Measurements from ENCODE around the gene DZIP1L.

The DZIP1L gene

DNA sequence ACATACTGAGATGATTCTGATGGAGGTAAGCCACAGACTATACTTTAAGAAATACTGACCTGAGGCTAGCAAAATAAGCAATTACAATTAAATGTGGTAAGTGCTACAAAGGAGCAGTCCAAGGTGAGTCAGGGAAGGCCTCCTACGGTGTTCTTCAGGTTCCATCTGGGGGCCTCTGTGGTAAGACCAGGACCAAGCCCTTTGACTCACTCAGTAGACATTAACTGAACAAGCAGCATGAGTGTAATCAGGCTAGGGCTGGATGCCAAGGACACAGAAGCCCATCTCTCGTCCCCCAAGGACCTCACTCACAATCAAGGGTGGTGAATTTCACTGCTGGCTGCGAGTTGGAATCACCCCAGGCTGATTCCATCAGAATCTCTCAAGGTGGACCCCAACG lies 37.3 kb downstream of the DZIP1L start:
- no peaks in the 10 kb centered on the region for H3K9me3 ChIP-seq (ENCODE audit: control insufficient read depth, low read length)
- H3K27ac ChIP-seq (ENCODE audit: insufficient read depth, low read length, poor library complexity, severe bottlenecking), result no peak overlapping the region
- peaks cover 11% of the 10 kb centered on the region for H3K4me1 ChIP-seq (ENCODE audit: control insufficient read depth, insufficient read depth, low read length, poor library complexity, severe bottlenecking)
- no peak for DNase-seq
- H3K36me3 ChIP-seq (ENCODE audit: control insufficient read depth, insufficient read depth, low read length), result no peaks in the 10 kb centered on the region
- no peaks in the 10 kb centered on the region for H3K27me3 ChIP-seq (replicated peaks; ENCODE audit: control insufficient read depth, insufficient read depth, low read length, poor library complexity, severe bottlenecking)
- H3K4me3 ChIP-seq (ENCODE audit: insufficient read depth, low read depth, low read length, poor library complexity, severe bottlenecking), result no peak overlapping the region

DNA sequence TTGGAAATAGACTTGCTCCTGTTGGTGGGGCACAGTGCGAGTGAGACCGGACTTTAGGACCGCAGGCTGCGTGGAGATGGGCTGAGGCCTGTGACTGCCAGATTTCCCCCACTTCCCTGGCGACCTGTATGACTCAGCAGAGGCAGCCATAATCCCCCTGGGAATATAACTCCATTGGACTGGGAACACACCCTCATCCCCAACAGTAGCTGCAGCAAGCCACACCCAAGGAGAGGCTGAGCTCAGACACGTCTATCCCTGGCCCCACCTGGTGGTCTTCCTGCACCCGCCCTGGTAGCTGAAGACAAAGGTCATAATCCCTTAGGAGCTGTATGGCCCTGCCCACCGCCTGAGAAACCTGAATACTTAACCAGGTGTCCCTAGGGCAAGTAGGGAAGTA lies 42.6 kb downstream of the DZIP1L start:
- H3K4me3 ChIP-seq (ENCODE audit: insufficient read depth, low read depth, low read length, poor library complexity, severe bottlenecking), result no peak overlapping the region
- H3K9me3 ChIP-seq (ENCODE audit: control insufficient read depth, low read length), result no peaks in the 10 kb centered on the region
- H3K27ac ChIP-seq (ENCODE audit: insufficient read depth, low read length, poor library complexity, severe bottlenecking), result no peak overlapping the region
- DNase-seq, result no peak
- H3K4me1 ChIP-seq (ENCODE audit: control insufficient read depth, insufficient read depth, low read length, poor library complexity, severe bottlenecking), result no peaks in the 10 kb centered on the region
- H3K27me3 ChIP-seq (replicated peaks; ENCODE audit: control insufficient read depth, insufficient read depth, low read length, poor library complexity, severe bottlenecking), result no peaks in the 10 kb centered on the region
- no peaks in the 10 kb centered on the region for H3K36me3 ChIP-seq (ENCODE audit: control insufficient read depth, insufficient read depth, low read length)

DNA sequence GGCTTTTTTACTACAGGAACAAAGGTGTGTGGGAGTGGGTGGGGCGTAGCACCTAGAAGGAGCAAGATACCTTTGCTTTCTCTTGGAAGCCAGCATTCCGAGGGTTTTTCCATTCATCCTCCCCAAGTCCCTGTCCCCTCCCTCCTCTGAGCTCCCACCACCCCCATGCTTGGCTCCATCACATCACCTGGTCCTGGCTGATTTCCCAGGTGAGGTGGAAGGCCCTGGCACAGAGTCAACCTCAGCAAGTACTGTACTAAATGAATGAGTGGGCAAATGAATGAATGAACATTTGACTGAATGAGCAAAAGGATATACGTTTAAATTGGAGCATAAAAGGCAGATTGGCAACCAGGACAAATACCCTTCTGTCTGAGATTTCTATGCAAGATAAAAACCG lies 45.4 kb downstream of the DZIP1L start:
- H3K27ac ChIP-seq (ENCODE audit: insufficient read depth, low read length, poor library complexity, severe bottlenecking), result no peak overlapping the region
- no peaks in the 10 kb centered on the region for H3K27me3 ChIP-seq (replicated peaks; ENCODE audit: control insufficient read depth, insufficient read depth, low read length, poor library complexity, severe bottlenecking)
- no peak overlapping the region for H3K4me3 ChIP-seq (ENCODE audit: insufficient read depth, low read depth, low read length, poor library complexity, severe bottlenecking)
- H3K9me3 ChIP-seq (ENCODE audit: control insufficient read depth, low read length), result no peaks in the 10 kb centered on the region
- H3K4me1 ChIP-seq (ENCODE audit: control insufficient read depth, insufficient read depth, low read length, poor library complexity, severe bottlenecking), result no peaks in the 10 kb centered on the region
- no peak for DNase-seq
- no peaks in the 10 kb centered on the region for H3K36me3 ChIP-seq (ENCODE audit: control insufficient read depth, insufficient read depth, low read length)

DNA sequence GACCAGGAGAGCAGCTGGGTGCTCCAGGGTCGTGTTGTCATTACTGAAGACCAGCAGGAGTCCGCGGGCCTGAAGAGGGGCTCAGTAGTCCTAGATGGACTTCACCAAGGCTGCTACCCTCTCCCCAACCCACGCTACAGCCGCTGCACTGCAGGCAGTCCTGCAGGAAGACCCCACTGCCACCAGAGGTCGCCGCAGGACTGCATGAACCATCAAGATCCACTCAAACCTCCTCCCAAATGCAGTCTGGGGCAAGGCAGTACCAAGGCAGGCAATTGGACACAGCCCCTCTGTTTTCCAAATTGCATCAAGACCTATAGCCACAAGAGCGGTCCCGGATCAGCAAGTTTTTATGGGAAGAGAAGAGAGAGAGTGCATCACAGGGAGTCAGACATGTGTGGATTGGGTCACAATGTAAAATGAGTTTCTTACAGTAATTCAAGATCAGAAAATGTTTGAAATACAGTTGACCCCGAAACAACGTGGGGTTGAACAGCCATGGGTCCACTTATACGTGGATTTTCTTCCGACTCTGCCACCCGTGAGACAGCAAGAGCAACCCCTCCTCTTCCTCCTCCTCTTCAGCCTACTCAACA lies 46.7 kb downstream of the DZIP1L start:
- DNase-seq, result peak; percentile 16 to 49 (median 30)

DNA sequence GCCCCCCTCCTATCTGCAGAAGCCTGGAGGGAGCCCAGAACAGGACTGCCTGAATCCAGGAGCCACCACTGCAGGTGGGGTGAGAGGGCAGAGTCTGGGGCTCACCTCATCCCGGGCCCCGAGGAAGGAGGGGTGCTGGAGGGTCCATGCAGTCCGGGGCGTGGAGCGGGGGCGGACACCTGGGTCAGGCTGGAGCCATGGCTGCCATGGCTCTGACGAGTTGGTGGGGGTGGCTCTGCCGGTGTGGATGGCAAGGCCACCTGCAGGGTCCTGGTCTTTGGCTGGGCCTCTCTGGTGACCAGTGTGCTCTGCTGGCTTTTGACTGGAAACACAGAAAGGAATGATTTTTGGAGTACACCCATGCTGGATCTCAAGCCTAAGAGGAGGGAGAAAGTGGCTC lies 47.4 kb downstream of the DZIP1L start:
- no peaks in the 10 kb centered on the region for H3K36me3 ChIP-seq (ENCODE audit: control insufficient read depth, insufficient read depth, low read length)
- H3K9me3 ChIP-seq (ENCODE audit: control insufficient read depth, low read length), result no peaks in the 10 kb centered on the region
- H3K27me3 ChIP-seq (replicated peaks; ENCODE audit: control insufficient read depth, insufficient read depth, low read length, poor library complexity, severe bottlenecking), result no peaks in the 10 kb centered on the region
- H3K27ac ChIP-seq (ENCODE audit: insufficient read depth, low read length, poor library complexity, severe bottlenecking), result no peak overlapping the region
- no peak for DNase-seq
- H3K4me1 ChIP-seq (ENCODE audit: control insufficient read depth, insufficient read depth, low read length, poor library complexity, severe bottlenecking), result no peaks in the 10 kb centered on the region
- no peak overlapping the region for H3K4me3 ChIP-seq (ENCODE audit: insufficient read depth, low read depth, low read length, poor library complexity, severe bottlenecking)

More for the DNA sequence above, 46.7 kb downstream of the DZIP1L start:
- H3K4me3 ChIP-seq (ENCODE audit: insufficient read depth, low read depth, low read length, poor library complexity, severe bottlenecking), result no peak overlapping the region
- no peaks in the 10 kb centered on the region for H3K27me3 ChIP-seq (replicated peaks; ENCODE audit: control insufficient read depth, insufficient read depth, low read length, poor library complexity, severe bottlenecking)
- no peaks in the 10 kb centered on the region for H3K36me3 ChIP-seq (ENCODE audit: control insufficient read depth, insufficient read depth, low read length)
- no peak overlapping the region for H3K27ac ChIP-seq (ENCODE audit: insufficient read depth, low read length, poor library complexity, severe bottlenecking)
- no peaks in the 10 kb centered on the region for H3K9me3 ChIP-seq (ENCODE audit: control insufficient read depth, low read length)
- no peaks in the 10 kb centered on the region for H3K4me1 ChIP-seq (ENCODE audit: control insufficient read depth, insufficient read depth, low read length, poor library complexity, severe bottlenecking)

DNA sequence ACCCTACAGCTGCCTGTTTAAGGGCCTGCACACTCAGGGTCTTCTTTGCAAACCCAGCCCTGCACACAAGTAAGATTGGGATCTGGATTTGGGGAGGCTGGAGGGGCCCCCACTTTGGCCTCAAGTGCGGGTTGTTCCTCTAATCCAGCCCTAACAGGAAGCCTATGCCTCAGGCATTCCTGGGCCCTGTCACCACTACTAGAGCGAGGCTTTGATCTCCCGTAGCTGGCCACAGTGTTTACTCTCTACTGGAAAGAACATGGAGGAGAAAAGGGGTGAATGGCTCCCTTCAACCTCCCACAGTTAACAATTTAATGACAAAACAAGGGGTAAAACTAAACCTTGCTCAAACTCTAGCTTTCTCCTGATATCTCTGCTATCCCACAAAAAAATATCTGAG lies 48.4 kb downstream of the DZIP1L start:
- Histone ChIP-seq H3K4me3 (ENCODE audit: insufficient read depth, low read depth, low read length, poor library complexity, severe bottlenecking) (no peak overlapping the region), H3K27ac (ENCODE audit: insufficient read depth, low read length, poor library complexity, severe bottlenecking) (no peak overlapping the region), H3K27me3 (replicated peaks; ENCODE audit: control insufficient read depth, insufficient read depth, low read length, poor library complexity, severe bottlenecking) (no peaks in the 10 kb centered on the region), H3K9me3 (ENCODE audit: control insufficient read depth, low read length) (no peaks in the 10 kb centered on the region), H3K4me1 (ENCODE audit: control insufficient read depth, insufficient read depth, low read length, poor library complexity, severe bottlenecking) (no peaks in the 10 kb centered on the region), H3K36me3 (ENCODE audit: control insufficient read depth, insufficient read depth, low read length) (no peaks in the 10 kb centered on the region)
- no peak for DNase-seq

DNA sequence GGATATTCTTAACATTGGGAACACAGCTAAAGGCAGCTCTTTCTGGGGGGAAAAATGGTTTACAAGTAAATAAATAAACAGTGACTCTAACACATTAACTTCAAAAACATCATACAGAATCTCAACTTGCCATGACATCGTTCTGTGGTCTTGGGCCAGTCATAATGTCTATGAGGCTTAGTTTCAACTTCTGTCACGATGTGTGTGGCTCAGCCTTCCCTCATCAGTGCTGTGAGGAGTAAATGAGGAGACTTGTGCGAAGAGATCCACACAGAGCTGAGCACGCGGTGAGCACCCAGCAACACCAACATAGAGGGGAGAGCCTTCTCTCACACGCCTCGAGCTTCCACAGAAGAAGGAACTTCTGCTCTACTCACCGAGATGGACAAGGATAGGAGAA lies 49.0 kb downstream of the DZIP1L start:
- no peak for DNase-seq
- Histone ChIP-seq H3K36me3 (ENCODE audit: control insufficient read depth, insufficient read depth, low read length) (no peaks in the 10 kb centered on the region), H3K27me3 (replicated peaks; ENCODE audit: control insufficient read depth, insufficient read depth, low read length, poor library complexity, severe bottlenecking) (no peaks in the 10 kb centered on the region), H3K27ac (ENCODE audit: insufficient read depth, low read length, poor library complexity, severe bottlenecking) (no peak overlapping the region), H3K4me1 (ENCODE audit: control insufficient read depth, insufficient read depth, low read length, poor library complexity, severe bottlenecking) (no peaks in the 10 kb centered on the region), H3K4me3 (ENCODE audit: insufficient read depth, low read depth, low read length, poor library complexity, severe bottlenecking) (no peak overlapping the region), H3K9me3 (ENCODE audit: control insufficient read depth, low read length) (no peaks in the 10 kb centered on the region)

DNA sequence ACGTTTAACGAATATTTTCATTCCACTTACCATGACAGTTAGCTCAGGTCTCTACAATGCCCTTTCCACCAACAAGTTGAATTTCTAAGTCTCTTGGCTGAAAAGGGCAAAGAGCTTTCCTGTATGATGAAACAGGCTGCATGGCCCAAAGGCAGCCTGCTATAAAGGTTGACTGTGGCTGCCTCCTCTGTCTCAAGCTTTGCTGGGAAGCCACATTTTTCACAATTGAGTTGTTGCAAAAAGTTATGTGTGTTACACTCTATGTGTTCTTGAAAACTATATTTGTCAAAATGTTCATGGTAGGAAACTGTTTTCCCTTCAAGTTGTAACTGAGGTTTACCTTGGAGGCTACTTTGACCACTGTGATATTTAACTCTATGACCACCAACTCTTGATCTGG lies 49.5 kb downstream of the DZIP1L start:
- Histone ChIP-seq H3K27me3 (replicated peaks; ENCODE audit: control insufficient read depth, insufficient read depth, low read length, poor library complexity, severe bottlenecking) (no peaks in the 10 kb centered on the region), H3K9me3 (ENCODE audit: control insufficient read depth, low read length) (no peaks in the 10 kb centered on the region), H3K4me3 (ENCODE audit: insufficient read depth, low read depth, low read length, poor library complexity, severe bottlenecking) (no peak overlapping the region), H3K36me3 (ENCODE audit: control insufficient read depth, insufficient read depth, low read length) (no peaks in the 10 kb centered on the region), H3K4me1 (ENCODE audit: control insufficient read depth, insufficient read depth, low read length, poor library complexity, severe bottlenecking) (no peaks in the 10 kb centered on the region), H3K27ac (ENCODE audit: insufficient read depth, low read length, poor library complexity, severe bottlenecking) (no peak overlapping the region)
- no peak for DNase-seq

DNA sequence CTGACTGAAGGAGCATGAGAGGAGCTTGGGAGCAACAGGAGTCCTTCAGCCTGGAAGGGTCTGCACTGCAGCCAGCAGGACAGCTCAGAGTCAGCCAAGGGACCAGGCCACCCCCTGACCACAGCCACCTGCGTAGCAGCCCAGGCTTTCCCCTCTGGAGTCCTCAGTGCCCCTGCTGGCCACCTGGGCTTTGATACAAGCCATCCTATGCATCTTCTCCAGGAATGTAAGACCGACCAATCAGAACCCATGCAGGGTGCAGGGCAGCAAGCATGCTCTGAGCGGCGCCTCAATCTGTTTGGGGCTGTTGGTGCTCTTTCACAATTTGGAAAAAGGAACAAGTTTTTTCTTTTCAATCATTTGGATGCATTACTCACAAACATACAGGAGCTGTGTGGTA lies 52.0 kb downstream of the DZIP1L start:
- Histone ChIP-seq H3K9me3 (ENCODE audit: control insufficient read depth, low read length) (no peaks in the 10 kb centered on the region), H3K27ac (ENCODE audit: insufficient read depth, low read length, poor library complexity, severe bottlenecking) (no peak overlapping the region), H3K4me3 (ENCODE audit: insufficient read depth, low read depth, low read length, poor library complexity, severe bottlenecking) (no peak overlapping the region), H3K36me3 (ENCODE audit: control insufficient read depth, insufficient read depth, low read length) (no peaks in the 10 kb centered on the region), H3K4me1 (ENCODE audit: control insufficient read depth, insufficient read depth, low read length, poor library complexity, severe bottlenecking) (no peaks in the 10 kb centered on the region), H3K27me3 (replicated peaks; ENCODE audit: control insufficient read depth, insufficient read depth, low read length, poor library complexity, severe bottlenecking) (no peaks in the 10 kb centered on the region)
- no peak for DNase-seq

DNA sequence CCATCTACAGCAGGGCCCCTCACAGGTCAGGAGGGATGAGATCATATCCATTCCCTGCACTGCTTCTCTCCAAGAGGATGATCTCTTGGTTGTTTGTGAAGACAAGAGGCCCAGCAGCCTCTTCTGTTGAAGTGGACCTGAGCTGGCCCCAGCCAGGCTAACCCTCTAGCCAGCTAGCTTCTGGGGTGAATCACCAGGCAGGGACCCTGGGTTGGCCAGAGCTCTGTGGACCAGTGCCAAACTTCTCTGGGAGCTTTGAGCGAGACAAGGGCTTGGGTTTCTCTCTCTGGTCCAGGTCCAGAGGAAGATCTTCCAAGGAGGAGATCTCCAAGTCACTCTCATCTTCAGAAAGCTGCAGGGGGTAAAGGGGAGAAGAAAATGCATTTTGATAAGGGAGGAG lies 52.8 kb downstream of the DZIP1L start:
- no peaks in the 10 kb centered on the region for H3K4me1 ChIP-seq (ENCODE audit: control insufficient read depth, insufficient read depth, low read length, poor library complexity, severe bottlenecking)
- no peaks in the 10 kb centered on the region for H3K27me3 ChIP-seq (replicated peaks; ENCODE audit: control insufficient read depth, insufficient read depth, low read length, poor library complexity, severe bottlenecking)
- H3K27ac ChIP-seq (ENCODE audit: insufficient read depth, low read length, poor library complexity, severe bottlenecking), result no peak overlapping the region
- DNase-seq, result no peak
- no peaks in the 10 kb centered on the region for H3K36me3 ChIP-seq (ENCODE audit: control insufficient read depth, insufficient read depth, low read length)
- no peaks in the 10 kb centered on the region for H3K9me3 ChIP-seq (ENCODE audit: control insufficient read depth, low read length)
- H3K4me3 ChIP-seq (ENCODE audit: insufficient read depth, low read depth, low read length, poor library complexity, severe bottlenecking), result no peak overlapping the region

DNA sequence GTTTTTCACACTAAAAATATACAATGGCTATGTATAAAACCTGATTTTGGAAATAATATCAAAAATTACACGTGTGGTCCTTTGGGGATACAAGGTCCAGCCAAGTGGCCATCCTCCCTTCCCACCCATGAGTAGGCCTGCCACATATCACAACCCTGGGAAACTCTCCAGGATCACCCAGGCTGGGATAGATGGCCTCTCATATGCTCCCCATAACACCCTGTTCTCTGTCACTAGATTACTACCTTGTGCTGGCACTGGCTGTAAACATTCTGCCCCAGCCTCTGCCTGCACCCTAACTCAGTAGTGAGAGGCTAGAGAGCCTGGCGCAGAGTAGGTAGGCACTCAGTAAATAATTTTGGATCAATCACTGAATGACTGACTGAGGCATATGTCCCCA lies 53.4 kb downstream of the DZIP1L start:
- DNase-seq, result no peak
- no peak overlapping the region for H3K27ac ChIP-seq (ENCODE audit: insufficient read depth, low read length, poor library complexity, severe bottlenecking)
- no peaks in the 10 kb centered on the region for H3K9me3 ChIP-seq (ENCODE audit: control insufficient read depth, low read length)
- H3K4me1 ChIP-seq (ENCODE audit: control insufficient read depth, insufficient read depth, low read length, poor library complexity, severe bottlenecking), result no peaks in the 10 kb centered on the region
- H3K4me3 ChIP-seq (ENCODE audit: insufficient read depth, low read depth, low read length, poor library complexity, severe bottlenecking), result no peak overlapping the region
- H3K36me3 ChIP-seq (ENCODE audit: control insufficient read depth, insufficient read depth, low read length), result no peaks in the 10 kb centered on the region
- H3K27me3 ChIP-seq (replicated peaks; ENCODE audit: control insufficient read depth, insufficient read depth, low read length, poor library complexity, severe bottlenecking), result no peaks in the 10 kb centered on the region

All from effector memory CD4-positive, alpha-beta T cell (primary cell).